Ishikawa (cell line): Measurements from ENCODE around the gene GAS2L2.
A peak's percentile ranks its signal among the peaks of the same experiment; 100 is the strongest.

Source experiments
- CEBPB ChIP-seq: IDR thresholded peaks from 2 replicates; pipeline ENCODE4 v1.6.1; 2012
- CREB1 ChIP-seq: IDR thresholded peaks from 2 replicates; pipeline ENCODE4 v1.6.1; 2012; ENCODE audit warnings: low read depth
- EGR1 ChIP-seq: IDR thresholded peaks from 2 replicates; pipeline ENCODE4 v1.6.1; 2012
- EP300 ChIP-seq: IDR thresholded peaks from 2 replicates; pipeline ENCODE4 v1.6.1; 2012; ENCODE audit warnings: borderline replicate concordance
- FOXM1 ChIP-seq: IDR thresholded peaks from 2 replicates; pipeline ENCODE4 v1.6.1; 2012; ENCODE audit warnings: low read depth, borderline replicate concordance
- MAX ChIP-seq: IDR thresholded peaks from 2 replicates; pipeline ENCODE4 v1.6.1; 2012
- NFIC ChIP-seq: IDR thresholded peaks from 2 replicates; pipeline ENCODE4 v1.6.1; 2012
- RAD21 ChIP-seq: IDR thresholded peaks from 2 replicates; pipeline ENCODE4 v1.6.1; 2012; ENCODE audit warnings: low read depth
- REST ChIP-seq: IDR thresholded peaks from 2 replicates; pipeline ENCODE4 v1.6.1; 2012; ENCODE audit warnings: low read depth, mild to moderate bottlenecking
- TAF1 ChIP-seq: IDR thresholded peaks from 2 replicates; pipeline ENCODE4 v1.6.1; 2012; ENCODE audit warnings: low read depth, mild to moderate bottlenecking
- TCF12 ChIP-seq: IDR thresholded peaks from 2 replicates; pipeline ENCODE4 v1.6.1; 2012; ENCODE audit warnings: low read depth
- TEAD4 ChIP-seq: IDR thresholded peaks from 2 replicates; pipeline ENCODE4 v1.6.1; 2012
- USF1 ChIP-seq: IDR thresholded peaks from 2 replicates; pipeline ENCODE4 v1.6.1; 2012
- YY1 ChIP-seq: IDR thresholded peaks from 2 replicates; pipeline ENCODE4 v1.6.1; 2012; ENCODE audit warnings: low read depth
- ZBTB7A ChIP-seq: IDR thresholded peaks from 2 replicates; pipeline ENCODE4 v1.6.1; 2012; ENCODE audit warnings: low read depth

GAS2L2 gene

DNA sequence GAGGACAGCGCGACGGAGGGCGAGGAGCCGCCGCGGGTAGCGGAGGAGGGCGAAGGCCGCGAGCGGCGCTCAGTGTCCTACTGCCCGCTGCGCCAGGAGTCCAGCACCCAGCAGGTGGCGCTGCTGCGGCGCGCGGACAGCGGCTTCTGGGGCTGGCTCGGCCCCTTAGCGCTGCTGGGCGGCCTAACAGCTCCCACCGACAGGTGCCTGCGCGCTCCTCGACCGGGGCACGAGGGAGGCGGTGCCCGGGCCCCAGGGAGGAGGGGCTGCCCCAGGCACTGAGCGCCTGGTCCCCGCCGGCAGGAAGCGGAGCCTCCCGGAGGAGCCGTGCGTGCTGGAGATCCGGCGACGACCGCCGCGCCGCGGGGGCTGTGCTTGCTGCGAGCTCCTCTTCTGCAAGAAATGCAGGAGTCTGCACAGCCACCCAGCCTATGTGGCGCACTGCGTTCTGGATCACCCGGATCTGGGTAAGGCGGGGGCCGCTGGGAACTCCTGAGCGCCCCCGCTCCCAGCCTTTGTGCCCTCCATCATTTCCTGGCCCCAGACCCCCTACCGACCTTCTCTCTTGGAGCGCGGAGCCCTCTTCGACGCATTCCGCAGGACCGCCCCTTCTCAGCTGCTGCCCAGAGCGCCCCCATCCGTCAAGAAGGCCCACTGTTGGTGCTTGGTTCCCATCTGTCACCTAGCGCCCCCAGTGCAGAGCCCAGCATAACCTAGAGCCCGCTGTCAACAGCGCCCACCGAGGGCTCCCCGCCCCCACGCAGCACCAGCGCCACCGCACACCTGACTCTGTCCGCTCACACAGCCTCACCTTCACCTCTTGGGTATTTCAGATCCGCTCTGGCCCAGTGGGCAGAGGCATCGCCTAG lies 11.3 kb upstream of the GAS2L2 start:
- TF ChIP-seq EGR1 (no peak), RAD21 (peak; percentile 78), TCF12 (peak; percentile 14; the same call in 1 of the 2 replicates), TAF1 (no peak), MAX (peak; percentile 93), EP300 (no peak; the same call in 1 of the 2 replicates), TEAD4 (no peak), ZBTB7A (no peak), YY1 (no peak), CREB1 (no peak)

DNA sequence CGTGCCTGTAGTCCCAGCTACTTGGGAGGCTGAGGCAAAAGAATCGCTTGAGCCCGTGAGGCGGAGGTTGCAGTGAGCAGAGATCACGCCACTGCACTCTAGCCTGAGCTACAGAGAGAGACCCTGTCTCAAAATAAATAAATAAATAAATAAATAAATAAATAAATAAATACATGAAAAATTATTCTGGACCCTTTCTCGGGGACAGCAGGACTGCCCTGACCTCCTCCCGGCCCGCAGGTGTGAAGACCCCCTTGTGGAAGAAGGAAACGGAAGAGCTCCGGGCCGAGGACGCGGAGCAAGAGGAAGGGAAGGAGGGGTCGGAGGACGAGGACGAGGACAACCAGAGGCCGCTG lies 10.7 kb upstream of the GAS2L2 start:
- TF ChIP-seq YY1 (no peak), USF1 (no peak), CEBPB (no peak), TAF1 (no peak), CREB1 (no peak), EGR1 (no peak), TEAD4 (no peak), FOXM1 (no peak), TCF12 (no peak), NFIC (no peak), MAX (no peak), REST (no peak), EP300 (no peak)

DNA sequence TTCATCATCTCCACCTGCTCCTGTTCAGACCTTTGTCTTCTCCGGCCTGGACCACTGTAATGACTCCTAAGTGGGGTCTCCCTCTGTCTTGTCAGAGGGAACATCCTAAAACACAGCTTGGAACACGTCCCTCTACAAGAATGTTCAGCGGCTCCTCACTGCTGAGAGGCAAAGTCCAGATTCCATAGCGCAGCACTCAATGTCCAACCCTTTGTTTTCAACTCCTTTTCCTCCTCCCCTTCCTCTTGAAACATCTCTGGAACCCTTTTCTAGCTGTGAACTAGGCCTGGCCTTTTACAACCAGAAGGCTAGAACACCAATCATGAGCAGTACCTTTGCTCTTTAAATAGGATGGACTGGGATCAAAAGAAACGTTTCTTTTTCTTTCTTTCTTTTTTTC lies 8.6 kb upstream of the GAS2L2 start:
- TF ChIP-seq TCF12 (no peak), EP300 (no peak)

- TF ChIP-seq CREB1 (no peak), TEAD4 (no peak), ZBTB7A (no peak), CEBPB (no peak), NFIC (no peak), RAD21 (no peak)
Observed at GRCh38 chr17:35760587-35760986, 7.5 kb upstream of the GAS2L2 start, which contains the start of gene C17orf50. C17orf50 (plus strand) TSS chr17:35760887; CDS start chr17:35760942, 55 bp downstream.

GRCh38 chr17:35757243-35757642 lies 4.2 kb upstream of the GAS2L2 start:
- no peak for TF ChIP-seq CEBPB
- no peak for TF ChIP-seq TCF12
- TF ChIP-seq REST, result no peak
- no peak for TF ChIP-seq EP300
- no peak for TF ChIP-seq NFIC
- no peak for TF ChIP-seq CREB1
- TF ChIP-seq TAF1, result no peak
- TF ChIP-seq EGR1, result no peak
- TF ChIP-seq TEAD4, result no peak
- TF ChIP-seq RAD21, result no peak
- TF ChIP-seq USF1, result no peak
- TF ChIP-seq ZBTB7A, result no peak
- TF ChIP-seq MAX, result no peak
- no peak for TF ChIP-seq FOXM1

DNA sequence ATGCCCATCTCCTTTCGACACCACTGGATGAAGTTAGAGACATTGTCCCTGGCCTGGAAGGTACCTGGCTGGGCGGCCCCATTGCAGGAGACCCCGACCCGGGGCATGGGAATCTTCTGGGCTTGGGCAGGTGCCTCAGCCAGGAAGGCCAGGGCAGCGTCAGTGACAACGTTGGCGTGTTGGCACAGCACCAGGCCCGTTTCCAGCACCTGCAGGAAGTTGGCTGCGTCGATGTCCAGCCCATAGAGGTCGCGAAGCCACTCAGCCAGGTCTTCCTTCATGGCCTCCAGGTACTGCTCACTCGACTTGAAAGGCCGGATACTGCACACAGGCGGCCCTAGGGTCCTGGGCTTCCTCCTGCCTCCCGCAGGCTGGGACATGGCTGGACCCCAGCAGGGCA lies 568 bp downstream of the GAS2L2 start:
- no peak for TF ChIP-seq REST
- no peak for TF ChIP-seq NFIC
- TF ChIP-seq USF1, result no peak
- no peak for TF ChIP-seq YY1
- no peak for TF ChIP-seq RAD21
- no peak for TF ChIP-seq MAX
- TF ChIP-seq FOXM1, result no peak
- TF ChIP-seq EP300, result no peak
- no peak for TF ChIP-seq CREB1
- TF ChIP-seq TCF12, result no peak
- TF ChIP-seq TAF1, result no peak
- no peak for TF ChIP-seq ZBTB7A
- no peak for TF ChIP-seq TEAD4
- no peak for TF ChIP-seq EGR1
- TF ChIP-seq CEBPB, result no peak
